HepG2 (cell line): Measurements from ENCODE around the gene THPO. TPM values are rescaled to one million over a fixed set of nuclear protein-coding genes. Genes with fewer than 3 reads are reported as not detected.

Source experiments
- ATF7-NPFF ChIP-seq: sonication (generic); formaldehyde crosslinking; IDR thresholded peaks from 2 replicates; pipeline ENCODE4 v1.8.1; 2023; ENCODE audit warnings: mild to moderate bottlenecking, low read depth, missing genetic modification reagents, moderate library complexity
- BRF2 ChIP-seq: sonication (generic); formaldehyde crosslinking; IDR thresholded peaks from 2 replicates; pipeline ENCODE4 v1.8.1; 2022; ENCODE audit warnings: mild to moderate bottlenecking, missing genetic modification reagents
- CBFB ChIP-seq: sonication (generic); formaldehyde crosslinking; IDR thresholded peaks from 2 replicates; pipeline ENCODE4 v1.4.0; 2020; ENCODE audit warnings: missing genetic modification reagents
- CENPBD1 ChIP-seq: sonication (generic); formaldehyde crosslinking; IDR thresholded peaks from 2 replicates; pipeline ENCODE4 v1.8.0; 2022; ENCODE audit warnings: missing genetic modification reagents, low read depth, mild to moderate bottlenecking, borderline replicate concordance
- DPF2 ChIP-seq: sonication (generic); formaldehyde crosslinking; IDR thresholded peaks from 2 replicates; pipeline ENCODE4 v1.4.0; 2020; ENCODE audit warnings: mild to moderate bottlenecking, low read depth, missing genetic modification reagents, borderline replicate concordance
- GPBP1L1 ChIP-seq: sonication (generic); formaldehyde crosslinking; IDR thresholded peaks from 2 replicates; pipeline ENCODE4 v1.5.0; 2020; ENCODE audit warnings: mild to moderate bottlenecking, missing genetic modification reagents
- HIVEP1 ChIP-seq: sonication (generic); formaldehyde crosslinking; IDR thresholded peaks from 2 replicates; pipeline ENCODE4 v1.4.0; 2020; ENCODE audit warnings: mild to moderate bottlenecking, missing genetic modification reagents
- MAF1 ChIP-seq: sonication (generic); formaldehyde crosslinking; IDR thresholded peaks from 2 replicates; pipeline ENCODE4 v1.5.0; 2020; ENCODE audit warnings: missing genetic modification reagents, borderline replicate concordance
- NCOA2 ChIP-seq: sonication (generic); formaldehyde crosslinking; IDR thresholded peaks from 2 replicates; pipeline ENCODE4 v1.8.0; 2022; ENCODE audit warnings: inconsistent platforms
- NFE2L2 ChIP-seq: fragments of 150-350 bp; IDR thresholded peaks from 2 replicates; pipeline ENCODE4 v1.6.1; 2014; ENCODE audit warnings: low read length
- NFRKB ChIP-seq: fragments of 450-650 bp; IDR thresholded peaks from 2 replicates; pipeline ENCODE4 v1.6.1; 2017
- NR3C1 ChIP-seq: sonication (generic); formaldehyde crosslinking; IDR thresholded peaks from 2 replicates; pipeline ENCODE4 v1.4.0; 2020; ENCODE audit warnings: missing genetic modification reagents
- PTBP1 ChIP-seq: fragments of 200-400 bp; formaldehyde crosslinking; IDR thresholded peaks from 2 replicates; pipeline ENCODE4 v1.6.1; 2018; ENCODE audit warnings: low read length, low read depth; ENCODE audit not compliant: poor library complexity, severe bottlenecking
- SNAPC2 ChIP-seq: sonication (generic); formaldehyde crosslinking; IDR thresholded peaks from 2 replicates; pipeline ENCODE4 v1.8.1; 2022; ENCODE audit warnings: mild to moderate bottlenecking, missing genetic modification reagents
- ZBTB42 ChIP-seq: sonication (generic); formaldehyde crosslinking; IDR thresholded peaks from 2 replicates; pipeline ENCODE4 v1.5.0; 2020; ENCODE audit warnings: mild to moderate bottlenecking, missing genetic modification reagents
- ZBTB8A ChIP-seq: sonication (generic); formaldehyde crosslinking; IDR thresholded peaks from 2 replicates; pipeline ENCODE4 v1.4.0; 2020; ENCODE audit warnings: mild to moderate bottlenecking, low read depth, missing genetic modification reagents, borderline replicate concordance
- ZFP36 ChIP-seq: fragments of 150-350 bp; IDR thresholded peaks from 2 replicates; pipeline ENCODE4 v1.6.1; 2018; ENCODE audit warnings: borderline replicate concordance, low read length, low read depth; ENCODE audit not compliant: partially characterized antibody
- ZNF33A ChIP-seq: sonication (generic); formaldehyde crosslinking; IDR thresholded peaks from 2 replicates; pipeline ENCODE4 v1.5.1; 2020; ENCODE audit warnings: missing genetic modification reagents, mild to moderate bottlenecking, moderate library complexity, borderline replicate concordance
- ZNF512B ChIP-seq: sonication (generic); formaldehyde crosslinking; IDR thresholded peaks from 2 replicates; pipeline ENCODE4 v1.5.1; 2020; ENCODE audit warnings: missing genetic modification reagents, mild to moderate bottlenecking, borderline replicate concordance
- ZNF775 ChIP-seq: sonication (generic); formaldehyde crosslinking; IDR thresholded peaks from 2 replicates; pipeline ENCODE4 v1.4.0; 2020; ENCODE audit warnings: missing genetic modification reagents, mild to moderate bottlenecking, moderate library complexity, borderline replicate concordance
- ZNF83 ChIP-seq: sonication (generic); formaldehyde crosslinking; IDR thresholded peaks from 2 replicates; pipeline ENCODE4 v1.4.0; 2020; ENCODE audit warnings: missing genetic modification reagents, mild to moderate bottlenecking, borderline replicate concordance
- ZNF891 ChIP-seq: sonication (generic); formaldehyde crosslinking; IDR thresholded peaks from 2 replicates; pipeline ENCODE4 v1.5.0; 2020; ENCODE audit warnings: mild to moderate bottlenecking, missing genetic modification reagents
- polyA plus RNA-seq, 8 experiments: library from polyadenylated mRNA; depleted of rRNA in 3 of 8; stranded (reverse) in 7 of 8; unstranded in 1 of 8; fragments of >200 nt; fragmentation: Illumina TruSeq in 4 of 8; extraction: Trizol in 4 of 8; gene quantifications; 2 replicates each; pipeline versions ENCODE4 v1.2.1 to v1.2.3, GENCODE V29; 2011 to 2016; ENCODE audit warnings: low read depth in 4 of 8, missing spikeins in 1 of 8, mixed read lengths in 1 of 8; ENCODE audit not compliant: insufficient read depth in 1 of 8
- total RNA-seq, 5 experiments: library from RNA; depleted of rRNA; stranded (reverse); fragments of >200 nt; fragmentation: Illumina TruSeq; extraction: Trizol; gene quantifications; 2 replicates each; pipeline ENCODE4 v1.2.3, GENCODE V29; 2016; ENCODE audit warnings: low read depth in 1 of 5
- TF ChIP-seq, protein P1 (sequence below): sonication (generic); formaldehyde crosslinking; IDR thresholded peaks from 2 replicates; pipeline ENCODE4 v1.5.0; 2020; ENCODE audit warnings: missing genetic modification reagents, mild to moderate bottlenecking, borderline replicate concordance
- TF ChIP-seq, protein P2 (sequence below): sonication (generic); formaldehyde crosslinking; IDR thresholded peaks from 2 replicates; pipeline ENCODE4 v1.4.0; 2020; ENCODE audit warnings: mild to moderate bottlenecking, missing genetic modification reagents

Gene THPO
- total and polyA plus RNA-seq, 2 of the 13 experiments (the other 11 are each of a cell fraction or from before 2014, with no cell fraction given) = 2.8 to 4.8 TPM

DNA sequence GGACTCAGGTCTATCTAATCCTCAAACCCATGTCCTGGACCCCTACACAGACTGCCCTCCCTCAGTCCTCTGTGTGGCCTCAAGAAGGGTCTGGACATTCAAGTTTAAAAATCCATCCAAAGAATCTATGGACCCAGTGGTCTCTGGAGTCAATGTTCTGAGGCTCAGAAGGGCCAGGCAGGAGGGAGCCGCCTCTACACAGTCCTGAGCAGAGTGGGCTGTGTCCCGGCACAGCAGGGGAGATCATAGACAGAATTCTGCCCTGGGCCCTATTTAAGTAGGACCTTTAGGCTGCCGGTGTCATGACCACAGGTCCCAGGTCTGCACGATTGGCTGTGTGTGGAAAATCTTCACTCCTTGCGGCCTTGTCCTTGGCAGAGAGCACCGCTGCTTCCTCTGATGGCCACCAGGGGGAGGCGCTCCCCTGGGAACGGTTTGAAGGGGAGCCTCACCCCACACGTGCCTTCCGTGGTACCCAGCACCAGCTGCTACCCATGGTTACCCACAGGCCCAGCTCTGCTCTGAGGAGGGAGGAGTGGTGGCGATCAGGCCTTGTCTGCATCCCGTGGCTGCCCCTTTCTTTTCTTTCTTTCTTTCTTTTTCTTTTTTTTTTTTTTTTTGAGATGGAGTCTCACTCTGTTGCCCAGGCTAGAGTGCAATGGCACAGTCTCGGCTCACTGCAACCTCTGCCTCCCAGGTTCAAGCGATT is 39.8 kb upstream of the THPO start (continued):
- TF ChIP-seq ZNF512B (CRISPR knock-in tag) (no peak), NCOA2 (CRISPR knock-in tag) (no peak), ZNF33A (CRISPR knock-in tag) (no peak), MAF1 (CRISPR knock-in tag) (no peak), ATF7-NPFF (CRISPR knock-in tag) (no peak), ZBTB8A (CRISPR knock-in tag) (no peak), HIVEP1 (no peak), ZNF83 (no peak), CENPBD1 (CRISPR knock-in tag) (no peak), ZBTB42 (CRISPR knock-in tag) (no peak), BRF2 (CRISPR knock-in tag) (no peak), ZFP36 (no peak), PTBP1 (no peak), GPBP1L1 (CRISPR knock-in tag) (no peak), NR3C1 (no peak), CBFB (CRISPR knock-in tag) (no peak), ZNF775 (CRISPR knock-in tag) (no peak), NFE2L2 (no peak), SNAPC2 (CRISPR knock-in tag) (no peak), DPF2 (no peak), NFRKB (no peak), ZNF891 (CRISPR knock-in tag) (0 out of 2 replicates have a peak, but pooled peaks have one; percentile 42)
- TF ChIP-seq, protein P1, sequence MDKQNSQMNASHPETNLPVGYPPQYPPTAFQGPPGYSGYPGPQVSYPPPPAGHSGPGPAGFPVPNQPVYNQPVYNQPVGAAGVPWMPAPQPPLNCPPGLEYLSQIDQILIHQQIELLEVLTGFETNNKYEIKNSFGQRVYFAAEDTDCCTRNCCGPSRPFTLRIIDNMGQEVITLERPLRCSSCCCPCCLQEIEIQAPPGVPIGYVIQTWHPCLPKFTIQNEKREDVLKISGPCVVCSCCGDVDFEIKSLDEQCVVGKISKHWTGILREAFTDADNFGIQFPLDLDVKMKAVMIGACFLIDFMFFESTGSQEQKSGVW = no peak
- TF ChIP-seq, protein P2, sequence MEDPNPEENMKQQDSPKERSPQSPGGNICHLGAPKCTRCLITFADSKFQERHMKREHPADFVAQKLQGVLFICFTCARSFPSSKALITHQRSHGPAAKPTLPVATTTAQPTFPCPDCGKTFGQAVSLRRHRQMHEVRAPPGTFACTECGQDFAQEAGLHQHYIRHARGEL (CRISPR knock-in tag) = no peak
